HG02943 (cell line): ENCODE data around the gene CCL27.

Source experiments
- ATAC-seq: cut with Tn5 transposase; IDR thresholded peaks from one replicate; pipeline ENCODE4 v1.9.1; 2021; ENCODE audit warnings: mild to moderate bottlenecking, low read depth, moderate library complexity; ENCODE audit not compliant: unreplicated experiment

CCL27 gene

GRCh38 chr9:34628656-34629490 is 33.6 kb downstream of the CCL27 start, which contains the start of gene ARID3C:
Gene ARID3C, minus strand, starts transcription at chr9:34629066. Its CDS starts 1,052 bp downstream, at chr9:34628014.
- no peak for ATAC-seq

- ATAC-seq = no peak
Measured at GRCh38 chr9:34627716-34628655, 34.5 kb downstream of the CCL27 start.

GRCh38 chr9:34625186-34625486 is 37.3 kb downstream of the CCL27 start:
- no peak for ATAC-seq

GRCh38 chr9:34624475-34625185 is 37.8 kb downstream of the CCL27 start:
- ATAC-seq = no peak

- ATAC-seq = no peak
Measured at GRCh38 chr9:34623374-34624235, 38.9 kb downstream of the CCL27 start.

GRCh38 chr9:34620061-34620994 is 42.1 kb downstream of the CCL27 start, which contains the start of gene DCTN3:
Gene DCTN3, minus strand, starts transcription at chr9:34620495. Its CDS starts 31 bp downstream, at chr9:34620464.
- ATAC-seq = peak; percentile 99

- ATAC-seq = no peak
Measured at GRCh38 chr9:34615132-34615531, 47.3 kb downstream of the CCL27 start.

- no peak for ATAC-seq
Measured at GRCh38 chr9:34612788-34613390, 49.6 kb downstream of the CCL27 start.
